ENCODE data around the gene DLG2.
A peak's percentile ranks its signal among the peaks of the same experiment; 100 is the strongest.

The DLG2 gene

DNA sequence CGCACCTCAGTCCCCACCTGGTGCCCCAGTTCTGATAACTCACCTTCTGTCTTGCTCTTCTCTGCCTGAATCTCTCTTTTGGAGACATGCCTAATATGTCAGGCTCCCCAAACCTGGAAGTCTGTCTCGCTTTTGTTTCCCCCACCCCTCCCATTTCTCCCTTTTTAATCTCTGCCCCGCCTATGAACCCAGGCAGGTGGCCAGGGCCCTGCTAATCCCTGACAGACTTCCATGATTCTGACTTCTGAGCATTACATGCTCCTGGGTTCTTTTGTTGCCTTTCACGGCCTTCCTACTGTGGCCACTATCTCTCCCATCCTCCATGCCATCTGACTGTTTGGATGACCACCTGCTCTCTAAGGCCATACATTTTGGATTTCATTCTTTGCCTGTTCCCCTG lies 1220.1 kb downstream of the DLG2 start:
- H3K9me2 ChIP-seq (replicated peaks; ENCODE audit: control insufficient read depth, low read length): no peaks in the 10 kb centered on the region
- no peaks in the 10 kb centered on the region for H4K20me1 ChIP-seq (ENCODE audit: control insufficient read depth, insufficient read depth, low read depth, low read length)
- H3K27ac ChIP-seq (ENCODE audit: low read depth, low read length): no peak overlapping the region
- H3F3A ChIP-seq (ENCODE audit: control insufficient read depth, insufficient read depth): no peaks in the 10 kb centered on the region
- H3K9me3 ChIP-seq (ENCODE audit: control insufficient read depth, insufficient read depth, low read length): no peaks in the 10 kb centered on the region
- no peaks in the 10 kb centered on the region for H3K27me3 ChIP-seq (ENCODE audit: control insufficient read depth, low read length)
- no peaks in the 10 kb centered on the region for H3K4me1 ChIP-seq (ENCODE audit: control insufficient read depth, low read length)
- H3K79me2 ChIP-seq (ENCODE audit: control insufficient read depth, low read length): no peaks in the 10 kb centered on the region
- TF ChIP-seq, protein P1, sequence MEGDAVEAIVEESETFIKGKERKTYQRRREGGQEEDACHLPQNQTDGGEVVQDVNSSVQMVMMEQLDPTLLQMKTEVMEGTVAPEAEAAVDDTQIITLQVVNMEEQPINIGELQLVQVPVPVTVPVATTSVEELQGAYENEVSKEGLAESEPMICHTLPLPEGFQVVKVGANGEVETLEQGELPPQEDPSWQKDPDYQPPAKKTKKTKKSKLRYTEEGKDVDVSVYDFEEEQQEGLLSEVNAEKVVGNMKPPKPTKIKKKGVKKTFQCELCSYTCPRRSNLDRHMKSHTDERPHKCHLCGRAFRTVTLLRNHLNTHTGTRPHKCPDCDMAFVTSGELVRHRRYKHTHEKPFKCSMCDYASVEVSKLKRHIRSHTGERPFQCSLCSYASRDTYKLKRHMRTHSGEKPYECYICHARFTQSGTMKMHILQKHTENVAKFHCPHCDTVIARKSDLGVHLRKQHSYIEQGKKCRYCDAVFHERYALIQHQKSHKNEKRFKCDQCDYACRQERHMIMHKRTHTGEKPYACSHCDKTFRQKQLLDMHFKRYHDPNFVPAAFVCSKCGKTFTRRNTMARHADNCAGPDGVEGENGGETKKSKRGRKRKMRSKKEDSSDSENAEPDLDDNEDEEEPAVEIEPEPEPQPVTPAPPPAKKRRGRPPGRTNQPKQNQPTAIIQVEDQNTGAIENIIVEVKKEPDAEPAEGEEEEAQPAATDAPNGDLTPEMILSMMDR (IDR thresholded peaks at IDR 0.05; ENCODE audit: low read depth, low read length, poor library complexity, severe bottlenecking): no peak
- no peak overlapping the region for H3K4me2 ChIP-seq (ENCODE audit: low read length)
- H3K36me3 ChIP-seq (ENCODE audit: control insufficient read depth, low read length): no peaks in the 10 kb centered on the region
- no peak overlapping the region for H3K4me3 ChIP-seq (ENCODE audit: low read length)

DNA sequence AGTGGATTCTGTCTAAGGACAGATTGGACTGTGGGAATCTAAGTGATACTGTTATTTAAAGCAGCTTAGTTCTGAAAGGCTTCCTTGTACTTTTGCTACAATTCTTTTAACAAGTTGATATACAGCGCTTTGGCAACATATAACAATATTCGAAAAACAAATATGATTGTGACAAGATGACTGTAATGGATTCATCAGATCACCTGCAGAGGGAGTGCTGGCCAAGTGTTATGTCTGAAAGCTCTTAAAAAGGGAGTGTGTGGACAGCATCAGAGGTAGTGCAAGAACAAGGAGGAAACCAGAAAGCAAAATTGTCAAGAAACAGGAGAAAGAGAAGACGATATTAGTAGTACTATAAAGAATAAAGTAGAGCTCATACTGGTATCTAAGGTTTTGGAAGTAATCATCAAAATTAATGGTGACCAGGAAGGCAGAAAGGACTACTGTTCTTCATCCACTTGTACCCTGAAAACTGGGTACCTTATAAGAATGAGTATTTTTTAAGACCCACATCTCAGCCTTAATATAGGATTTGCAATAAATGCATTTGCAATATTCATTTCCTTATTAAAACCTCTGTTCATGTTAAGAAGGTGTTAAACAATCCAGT lies 1229.0 kb downstream of the DLG2 start:
- H3K36me3 ChIP-seq (ENCODE audit: control insufficient read depth, low read length): no peaks in the 10 kb centered on the region
- no peaks in the 10 kb centered on the region for H3F3A ChIP-seq (ENCODE audit: control insufficient read depth, insufficient read depth)
- H3K27ac ChIP-seq (ENCODE audit: low read depth, low read length): no peak overlapping the region
- H3K4me2 ChIP-seq (ENCODE audit: low read length): no peak overlapping the region
- H3K9me3 ChIP-seq (ENCODE audit: control insufficient read depth, insufficient read depth, low read length): no peaks in the 10 kb centered on the region
- no peaks in the 10 kb centered on the region for H3K79me2 ChIP-seq (ENCODE audit: control insufficient read depth, low read length)
- no peak for TF ChIP-seq EZH2phosphoT487 (IDR thresholded peaks at IDR 0.05; ENCODE audit: borderline replicate concordance, low read length)
- TF ChIP-seq, protein P1 (IDR thresholded peaks at IDR 0.05; ENCODE audit: low read depth, low read length, poor library complexity, severe bottlenecking): peak; percentile 47
- no peak overlapping the region for H3K4me3 ChIP-seq (ENCODE audit: low read length)
- H3K4me1 ChIP-seq (ENCODE audit: control insufficient read depth, low read length): no peaks in the 10 kb centered on the region
- H3K27me3 ChIP-seq (ENCODE audit: control insufficient read depth, low read length): no peaks in the 10 kb centered on the region
- no peaks in the 10 kb centered on the region for H4K20me1 ChIP-seq (ENCODE audit: control insufficient read depth, insufficient read depth, low read depth, low read length)
- H3K9me2 ChIP-seq (replicated peaks; ENCODE audit: control insufficient read depth, low read length): no peaks in the 10 kb centered on the region

DNA sequence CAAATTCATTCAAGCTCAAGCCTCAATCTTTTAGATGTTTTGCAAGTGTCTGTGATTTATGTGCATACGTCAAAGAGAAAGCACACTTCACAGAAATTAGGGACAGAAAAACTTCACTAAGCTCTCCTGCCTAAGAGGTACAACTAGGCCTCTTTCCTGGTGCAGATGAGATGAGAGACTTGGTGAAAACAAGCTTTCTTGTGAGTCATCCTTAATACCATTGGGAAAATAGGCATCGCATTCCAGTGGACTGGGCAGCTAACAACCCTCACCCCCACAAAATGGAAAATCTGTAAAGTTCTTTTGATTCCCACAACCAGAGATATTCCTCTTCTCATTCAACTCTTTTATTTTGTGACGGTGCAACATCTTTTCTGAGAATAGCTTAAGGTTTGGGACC lies 1230.6 kb downstream of the DLG2 start:
- Histone ChIP-seq H3K4me1 (ENCODE audit: control insufficient read depth, low read length) (no peaks in the 10 kb centered on the region), H3K36me3 (ENCODE audit: control insufficient read depth, low read length) (no peaks in the 10 kb centered on the region), H3K27me3 (ENCODE audit: control insufficient read depth, low read length) (no peaks in the 10 kb centered on the region), H3K27ac (ENCODE audit: low read depth, low read length) (no peak overlapping the region), H3F3A (ENCODE audit: control insufficient read depth, insufficient read depth) (no peaks in the 10 kb centered on the region), H3K4me3 (ENCODE audit: low read length) (no peak overlapping the region), H4K20me1 (ENCODE audit: control insufficient read depth, insufficient read depth, low read depth, low read length) (no peaks in the 10 kb centered on the region), H3K4me2 (ENCODE audit: low read length) (no peak overlapping the region), H3K9me2 (replicated peaks; ENCODE audit: control insufficient read depth, low read length) (no peaks in the 10 kb centered on the region), H3K79me2 (ENCODE audit: control insufficient read depth, low read length) (no peaks in the 10 kb centered on the region), H3K9me3 (ENCODE audit: control insufficient read depth, insufficient read depth, low read length) (no peaks in the 10 kb centered on the region)
- TF ChIP-seq EZH2phosphoT487 (IDR thresholded peaks at IDR 0.05; ENCODE audit: borderline replicate concordance, low read length): no peak
- TF ChIP-seq, protein P1 (IDR thresholded peaks at IDR 0.05; ENCODE audit: low read depth, low read length, poor library complexity, severe bottlenecking): no peak

All from DOHH2 (cell line).